ENCODE data around the gene FN1.

Gene FN1

GRCh38 chr2:215376103-215376780 lies 59.6 kb downstream of the FN1 start:
- TF ChIP-seq, protein P1, sequence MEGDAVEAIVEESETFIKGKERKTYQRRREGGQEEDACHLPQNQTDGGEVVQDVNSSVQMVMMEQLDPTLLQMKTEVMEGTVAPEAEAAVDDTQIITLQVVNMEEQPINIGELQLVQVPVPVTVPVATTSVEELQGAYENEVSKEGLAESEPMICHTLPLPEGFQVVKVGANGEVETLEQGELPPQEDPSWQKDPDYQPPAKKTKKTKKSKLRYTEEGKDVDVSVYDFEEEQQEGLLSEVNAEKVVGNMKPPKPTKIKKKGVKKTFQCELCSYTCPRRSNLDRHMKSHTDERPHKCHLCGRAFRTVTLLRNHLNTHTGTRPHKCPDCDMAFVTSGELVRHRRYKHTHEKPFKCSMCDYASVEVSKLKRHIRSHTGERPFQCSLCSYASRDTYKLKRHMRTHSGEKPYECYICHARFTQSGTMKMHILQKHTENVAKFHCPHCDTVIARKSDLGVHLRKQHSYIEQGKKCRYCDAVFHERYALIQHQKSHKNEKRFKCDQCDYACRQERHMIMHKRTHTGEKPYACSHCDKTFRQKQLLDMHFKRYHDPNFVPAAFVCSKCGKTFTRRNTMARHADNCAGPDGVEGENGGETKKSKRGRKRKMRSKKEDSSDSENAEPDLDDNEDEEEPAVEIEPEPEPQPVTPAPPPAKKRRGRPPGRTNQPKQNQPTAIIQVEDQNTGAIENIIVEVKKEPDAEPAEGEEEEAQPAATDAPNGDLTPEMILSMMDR (conservative IDR thresholded peaks at IDR 0.05): no peak
- H3K27ac ChIP-seq: no peak overlapping the region

DNA sequence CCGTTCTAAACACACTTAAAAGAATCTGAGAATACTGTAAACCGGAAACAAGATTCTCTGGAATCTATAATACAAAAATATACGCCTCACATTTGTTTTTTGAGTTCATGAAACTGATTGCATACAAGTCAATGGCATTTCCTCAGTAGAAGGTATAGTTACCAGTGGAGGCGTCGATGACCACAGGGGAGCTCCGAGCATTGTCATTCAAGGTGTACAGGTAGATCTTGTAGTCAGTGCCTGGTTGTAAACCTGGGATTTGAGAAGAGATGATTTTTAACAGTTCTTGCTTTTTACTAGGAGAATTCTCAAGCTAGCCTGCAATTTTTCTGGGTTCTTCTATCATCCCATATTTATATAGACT lies 60.4 kb downstream of the FN1 start:
- TF ChIP-seq, protein P1 (conservative IDR thresholded peaks at IDR 0.05): no peak
- no peak overlapping the region for H3K27ac ChIP-seq

GRCh38 chr2:215374642-215375466 lies 61.0 kb downstream of the FN1 start:
- no peak overlapping the region for H3K27ac ChIP-seq
- TF ChIP-seq, protein P1 (conservative IDR thresholded peaks at IDR 0.05): no peak

GRCh38 chr2:215374002-215374401 lies 61.9 kb downstream of the FN1 start:
- H3K27ac ChIP-seq: no peak overlapping the region

DNA sequence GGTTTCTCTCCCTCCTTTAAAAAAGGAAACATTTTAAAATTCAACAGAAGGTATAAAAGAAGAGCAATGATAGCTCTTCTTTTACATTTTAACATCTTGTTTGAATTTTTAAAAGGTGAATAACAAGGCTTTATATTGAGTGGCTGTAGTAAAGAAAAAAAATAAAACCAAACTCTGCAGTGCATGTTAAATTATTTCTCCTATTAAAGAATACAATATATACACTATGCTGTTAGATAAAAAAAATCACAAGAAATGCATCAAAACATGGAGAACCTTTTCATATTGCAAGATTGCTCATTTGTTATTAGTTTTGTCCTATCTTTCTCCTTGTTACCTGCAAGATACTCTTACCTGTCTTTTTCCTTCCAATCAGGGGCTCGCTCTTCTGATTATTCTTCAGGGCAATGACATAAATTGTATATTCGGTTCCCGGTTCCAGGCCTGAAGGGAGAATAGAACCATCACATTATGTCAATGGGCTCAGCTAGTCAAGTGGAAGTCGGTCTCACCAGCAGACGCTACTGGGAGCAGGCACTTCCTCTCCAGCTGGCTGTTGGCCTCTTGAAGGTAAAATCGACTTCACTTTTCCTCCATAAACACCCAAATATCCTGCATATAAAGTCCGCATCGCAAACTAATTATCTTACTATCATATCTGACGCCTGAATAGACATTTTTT lies 62.8 kb downstream of the FN1 start:
- no peak overlapping the region for H3K27ac ChIP-seq
- TF ChIP-seq, protein P1 (conservative IDR thresholded peaks at IDR 0.05): no peak

More at GRCh38 chr2:215374002-215374401, 61.9 kb downstream of the FN1 start:
- TF ChIP-seq, protein P1 (conservative IDR thresholded peaks at IDR 0.05): no peak

- no peak overlapping the region for H3K27ac ChIP-seq
- TF ChIP-seq, protein P1 (conservative IDR thresholded peaks at IDR 0.05): no peak
These were observed 63.7 kb downstream of the FN1 start for GRCh38 chr2:215371915-215372897.
